GM12865 (cell line): ENCODE data around the gene EFCAB5.
"Not testable (repeated sequence)": the region's sequence is repeated elsewhere in the genome, so short reads cannot be mapped to it uniquely, and the experiment has no call there.

ENCODE experiments used
- DNase-seq: peaks from one replicate; pipeline ENCODE4 v3.0.0; 2010; ENCODE audit warnings: low read depth
- H3K4me3 ChIP-seq: 2 replicates; pipeline ENCODE4 v1.5.1; 2011; ENCODE audit warnings: mild to moderate bottlenecking, low read depth, low read length, control low read depth
- TF ChIP-seq, protein P1 (sequence below): IDR thresholded peaks from 2 replicates; pipeline ENCODE4 v1.5.1; 2011; ENCODE audit warnings: low read length, control low read depth, low read depth, inconsistent platforms; ENCODE audit not compliant: insufficient read depth; ENCODE audit errors: missing control alignments

Gene EFCAB5

DNA sequence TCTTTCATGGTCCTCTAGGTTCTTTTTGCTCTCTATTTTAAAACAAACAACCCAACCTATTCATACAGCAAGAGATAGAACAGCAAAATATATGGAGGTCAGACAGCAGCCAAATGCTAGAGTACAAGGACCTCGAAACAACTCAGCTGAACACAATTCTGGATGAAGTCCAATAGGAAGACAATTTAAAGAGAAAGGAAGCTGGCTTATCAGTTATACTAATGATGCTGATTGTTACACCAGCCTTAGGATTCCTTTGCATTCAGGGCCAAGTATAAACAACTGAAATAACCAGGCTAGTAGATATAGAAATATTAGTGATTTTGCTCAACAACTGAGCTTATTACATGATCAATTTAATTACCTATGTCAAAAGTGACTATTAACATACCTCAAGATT lies 13.9 kb upstream of the EFCAB5 start:
- DNase-seq, result no peak
- H3K4me3 ChIP-seq, result no peak overlapping the region
- TF ChIP-seq, protein P1, sequence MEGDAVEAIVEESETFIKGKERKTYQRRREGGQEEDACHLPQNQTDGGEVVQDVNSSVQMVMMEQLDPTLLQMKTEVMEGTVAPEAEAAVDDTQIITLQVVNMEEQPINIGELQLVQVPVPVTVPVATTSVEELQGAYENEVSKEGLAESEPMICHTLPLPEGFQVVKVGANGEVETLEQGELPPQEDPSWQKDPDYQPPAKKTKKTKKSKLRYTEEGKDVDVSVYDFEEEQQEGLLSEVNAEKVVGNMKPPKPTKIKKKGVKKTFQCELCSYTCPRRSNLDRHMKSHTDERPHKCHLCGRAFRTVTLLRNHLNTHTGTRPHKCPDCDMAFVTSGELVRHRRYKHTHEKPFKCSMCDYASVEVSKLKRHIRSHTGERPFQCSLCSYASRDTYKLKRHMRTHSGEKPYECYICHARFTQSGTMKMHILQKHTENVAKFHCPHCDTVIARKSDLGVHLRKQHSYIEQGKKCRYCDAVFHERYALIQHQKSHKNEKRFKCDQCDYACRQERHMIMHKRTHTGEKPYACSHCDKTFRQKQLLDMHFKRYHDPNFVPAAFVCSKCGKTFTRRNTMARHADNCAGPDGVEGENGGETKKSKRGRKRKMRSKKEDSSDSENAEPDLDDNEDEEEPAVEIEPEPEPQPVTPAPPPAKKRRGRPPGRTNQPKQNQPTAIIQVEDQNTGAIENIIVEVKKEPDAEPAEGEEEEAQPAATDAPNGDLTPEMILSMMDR, result no peak

DNA sequence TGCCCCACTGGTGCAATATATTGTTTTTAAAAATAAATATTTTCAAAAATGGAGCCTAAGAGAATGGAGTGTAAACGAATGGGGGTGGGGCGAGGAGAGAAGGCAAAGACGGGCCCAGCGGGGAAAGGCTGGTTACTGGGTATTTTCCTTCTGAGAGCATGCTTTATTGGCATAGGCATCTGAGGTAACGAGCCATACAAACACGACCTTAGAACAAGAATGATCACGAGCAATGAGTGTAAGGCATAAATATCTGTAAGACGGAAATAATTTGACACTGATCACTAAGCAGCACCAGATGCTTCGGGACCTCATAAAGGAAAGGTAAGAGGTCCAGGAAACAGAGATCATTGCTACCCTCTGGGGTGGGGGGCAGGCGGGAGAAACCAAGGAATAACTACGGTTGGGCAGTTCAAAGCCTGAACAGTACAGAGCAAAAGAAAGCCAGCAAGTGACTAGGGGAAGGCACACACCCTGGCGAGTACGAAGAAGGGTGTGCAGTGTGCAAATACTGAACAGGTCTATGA lies 12.4 kb upstream of the EFCAB5 start:
- peak overlapping the region; percentile 82 for H3K4me3 ChIP-seq
- DNase-seq, result peak; percentile 51
- TF ChIP-seq, protein P1, result no peak

DNA sequence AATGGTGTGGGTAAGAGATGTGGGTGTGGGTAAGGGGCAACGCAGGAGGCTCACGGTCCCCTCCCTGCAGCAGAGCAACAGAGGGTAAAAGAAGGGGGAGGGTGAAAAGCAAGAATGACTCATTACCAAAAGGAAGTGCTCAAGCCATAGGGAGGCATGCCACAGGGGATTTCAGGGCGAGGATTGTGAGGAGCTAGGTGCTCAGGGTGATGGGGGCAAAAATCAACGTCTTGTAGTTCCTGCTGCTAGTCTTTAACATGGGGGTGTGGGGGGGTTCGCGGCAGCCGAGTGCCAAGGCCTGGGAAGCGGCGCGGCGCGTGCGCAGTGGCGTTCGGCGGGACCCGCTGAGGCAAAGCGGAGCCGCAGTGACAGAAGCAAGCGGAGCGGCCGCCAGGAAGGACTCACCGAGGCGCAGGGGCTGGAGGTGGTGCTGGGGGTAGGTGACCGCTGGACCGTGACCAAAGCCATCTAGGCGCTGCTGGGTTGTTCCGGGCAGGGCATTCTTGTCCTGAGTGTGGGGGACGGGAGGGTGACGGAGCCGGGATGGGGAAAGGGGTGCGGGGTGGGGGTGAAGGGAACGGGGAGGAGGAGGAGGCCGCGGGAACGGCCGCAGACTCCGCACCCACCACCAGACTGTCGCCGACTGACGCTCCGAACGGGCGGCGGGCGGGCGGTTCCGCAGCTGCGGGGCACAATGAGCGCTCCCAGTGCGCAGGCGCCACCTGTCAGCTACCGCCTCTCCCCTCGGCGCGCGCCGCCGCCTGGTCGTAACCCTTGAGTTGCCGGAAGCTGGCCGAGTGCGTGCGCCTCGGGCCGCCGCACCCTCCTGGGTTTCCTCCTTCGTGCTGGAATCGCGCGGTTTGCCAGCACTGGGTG lies 11.7 kb upstream of the EFCAB5 start, which contains the start of gene SSH2:
Gene SSH2, minus strand, starts transcription at position 696 of the 876 bp plus-strand sequence. Its CDS starts 228 bp downstream, at position 468.
- H3K4me3 ChIP-seq, result peak within 1 kb of the TSS; percentile 82
- TF ChIP-seq, protein P1, result no peak
- DNase-seq, result peak; percentile 96

DNA sequence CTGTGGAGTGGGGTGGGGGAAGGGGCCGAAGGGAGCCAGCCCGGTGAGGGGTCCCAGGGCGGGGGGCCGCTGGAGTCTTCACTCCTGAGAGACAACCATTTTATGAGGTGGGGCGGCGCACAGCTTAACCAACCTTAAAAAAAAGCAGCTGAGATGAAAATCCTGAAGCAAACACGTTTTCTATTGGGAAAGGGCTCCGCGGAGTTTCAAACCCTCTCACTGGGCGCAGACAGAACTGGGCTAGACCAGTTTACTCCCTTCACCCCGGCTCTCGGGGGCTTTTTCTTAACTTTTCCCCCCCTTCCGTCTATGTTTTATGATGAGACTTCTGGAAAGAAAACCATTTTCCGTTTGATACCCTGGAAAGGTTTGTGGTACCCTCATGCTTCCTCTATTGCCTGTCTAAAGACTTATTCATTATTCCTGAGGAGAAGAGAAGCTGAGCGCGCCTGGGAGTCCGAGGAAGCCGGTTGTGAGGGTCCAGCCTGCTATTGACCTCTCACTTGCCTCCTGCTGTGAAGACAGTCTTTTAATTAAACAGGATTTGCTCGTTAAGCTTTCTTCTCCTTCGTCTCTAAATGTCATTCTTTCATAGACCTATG lies 10.9 kb upstream of the EFCAB5 start:
- H3K4me3 ChIP-seq, result peak overlapping the region; percentile 82
- TF ChIP-seq, protein P1, result no peak
- peak; percentile 7 for DNase-seq

DNA sequence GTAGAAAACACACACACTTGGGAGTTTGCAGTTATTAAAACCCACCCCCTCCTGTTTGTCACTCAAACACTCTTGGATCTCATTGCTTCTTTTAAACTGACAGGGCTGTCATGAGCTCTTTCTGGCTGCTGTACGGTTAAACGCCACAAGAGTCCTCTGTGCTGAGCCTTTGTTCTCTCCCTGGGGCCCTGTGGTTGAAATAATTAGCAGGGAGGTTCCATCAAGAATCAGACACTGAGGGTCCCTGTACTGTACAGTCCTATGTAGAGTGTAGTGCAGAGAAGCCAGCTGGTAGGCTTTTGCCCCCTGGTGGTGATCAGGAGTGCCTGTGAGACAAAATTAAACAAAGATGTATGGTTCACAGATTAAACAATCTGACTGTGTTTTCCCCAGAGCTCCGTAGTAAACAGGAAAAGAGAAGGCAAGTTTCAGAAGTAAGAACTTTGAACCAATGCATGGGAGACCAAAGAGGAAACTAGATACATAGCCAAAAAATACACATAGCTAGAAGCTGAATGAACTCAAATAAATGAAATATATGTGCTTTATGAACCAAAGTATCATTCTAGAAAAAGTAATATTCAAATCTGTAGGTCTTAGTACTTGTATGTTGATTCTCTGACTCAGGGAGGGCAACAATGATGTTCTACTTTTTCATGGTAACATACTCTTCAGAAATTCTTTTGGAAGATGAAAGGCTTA lies 10.1 kb upstream of the EFCAB5 start:
- TF ChIP-seq, protein P1, result peak; percentile 84
- DNase-seq, result peak; percentile 94
- H3K4me3 ChIP-seq, result peak overlapping the region; percentile 82

DNA sequence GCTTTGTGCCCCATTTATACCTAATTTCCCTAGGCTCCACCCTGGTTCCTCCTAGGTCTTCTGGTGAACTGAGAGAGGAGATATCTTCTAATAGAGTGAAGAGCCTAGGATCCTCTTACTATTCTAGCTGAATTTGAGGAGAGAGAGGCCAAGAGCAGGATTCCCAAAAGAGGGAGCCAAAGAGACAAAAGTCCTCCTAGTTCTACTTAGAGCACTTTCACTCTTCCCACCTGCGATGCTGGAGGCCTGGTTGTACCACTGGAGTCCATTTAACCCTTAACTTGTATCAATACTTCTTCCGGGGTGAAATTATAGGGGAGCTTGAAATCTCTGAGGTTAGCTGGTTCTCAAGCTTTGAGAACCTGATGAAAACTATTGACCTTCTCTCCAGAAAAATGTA lies 8.1 kb upstream of the EFCAB5 start:
- H3K4me3 ChIP-seq, result no peak overlapping the region
- DNase-seq, result no peak
- TF ChIP-seq, protein P1, result no peak

DNA sequence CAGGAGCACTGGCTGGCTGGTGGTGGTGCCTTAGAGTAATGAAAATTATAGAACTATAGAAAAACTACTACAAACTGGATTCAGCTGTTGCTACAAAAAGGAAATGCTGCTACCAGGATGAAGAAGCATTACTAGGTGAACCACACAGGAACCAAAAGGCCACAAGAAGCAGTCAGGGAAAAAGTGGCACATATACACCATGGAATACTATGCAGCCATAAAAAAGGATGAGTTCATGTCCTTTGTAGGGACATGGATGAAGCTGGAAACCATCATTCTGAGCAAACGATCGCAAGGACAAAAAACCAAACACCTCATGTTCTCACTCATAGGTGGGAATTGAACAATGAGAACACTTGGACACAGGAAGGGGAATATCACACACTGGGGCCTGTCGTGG lies 5.5 kb upstream of the EFCAB5 start:
- H3K4me3 ChIP-seq, DNase-seq: not testable (repeated sequence)
